HG03354 (cell line): ENCODE results near the gene POC1A.
"Not testable (repeated sequence)": the region's sequence is repeated elsewhere in the genome, so short reads cannot be mapped to it uniquely, and the experiment has no call there.

Source experiments
- ATAC-seq: cut with Tn5 transposase; IDR thresholded peaks from one replicate; pipeline ENCODE4 v1.9.1; 2021; ENCODE audit warnings: mild to moderate bottlenecking; ENCODE audit not compliant: unreplicated experiment, poor library complexity, severe bottlenecking

POC1A gene

DNA sequence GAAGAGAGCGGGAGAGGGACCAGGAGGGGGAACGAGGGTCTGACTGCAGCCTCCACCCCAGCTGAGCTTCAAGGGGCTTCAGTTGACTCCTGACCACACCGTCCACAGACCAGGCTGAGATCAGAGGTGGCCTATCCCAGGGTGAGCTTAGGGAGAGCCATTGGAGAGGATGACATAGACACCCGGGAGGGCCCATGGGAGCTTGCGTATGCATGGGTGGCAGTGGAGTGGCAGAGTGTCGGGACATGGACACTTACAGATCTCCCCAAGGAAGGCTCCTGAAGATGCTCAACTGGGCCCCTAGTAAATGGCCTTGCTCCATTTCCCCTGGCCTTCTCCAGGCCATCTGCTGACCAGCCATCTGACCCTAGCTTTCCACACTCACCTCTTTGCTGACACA lies 31.1 kb upstream of the POC1A start:
- no peak for ATAC-seq

DNA sequence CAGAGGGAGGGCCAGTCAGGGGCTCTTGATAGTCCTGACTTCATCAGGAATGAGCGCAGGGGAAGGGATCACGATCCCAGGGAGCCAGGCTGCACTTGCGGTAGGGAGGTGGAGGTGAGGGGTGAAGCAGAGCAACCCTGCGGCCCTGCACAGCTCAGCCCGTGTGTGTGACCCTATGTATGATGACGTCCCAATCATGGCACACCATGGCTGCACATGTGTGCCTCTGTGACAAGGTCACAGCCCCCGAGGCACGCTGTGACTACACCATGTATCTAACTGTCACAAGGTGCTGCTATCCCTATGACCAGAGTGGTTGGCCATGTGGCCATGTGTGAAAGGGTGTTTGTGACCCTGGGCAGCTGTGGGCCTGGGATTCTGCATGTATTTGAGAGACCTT lies 30.5 kb upstream of the POC1A start:
- no peak for ATAC-seq

DNA sequence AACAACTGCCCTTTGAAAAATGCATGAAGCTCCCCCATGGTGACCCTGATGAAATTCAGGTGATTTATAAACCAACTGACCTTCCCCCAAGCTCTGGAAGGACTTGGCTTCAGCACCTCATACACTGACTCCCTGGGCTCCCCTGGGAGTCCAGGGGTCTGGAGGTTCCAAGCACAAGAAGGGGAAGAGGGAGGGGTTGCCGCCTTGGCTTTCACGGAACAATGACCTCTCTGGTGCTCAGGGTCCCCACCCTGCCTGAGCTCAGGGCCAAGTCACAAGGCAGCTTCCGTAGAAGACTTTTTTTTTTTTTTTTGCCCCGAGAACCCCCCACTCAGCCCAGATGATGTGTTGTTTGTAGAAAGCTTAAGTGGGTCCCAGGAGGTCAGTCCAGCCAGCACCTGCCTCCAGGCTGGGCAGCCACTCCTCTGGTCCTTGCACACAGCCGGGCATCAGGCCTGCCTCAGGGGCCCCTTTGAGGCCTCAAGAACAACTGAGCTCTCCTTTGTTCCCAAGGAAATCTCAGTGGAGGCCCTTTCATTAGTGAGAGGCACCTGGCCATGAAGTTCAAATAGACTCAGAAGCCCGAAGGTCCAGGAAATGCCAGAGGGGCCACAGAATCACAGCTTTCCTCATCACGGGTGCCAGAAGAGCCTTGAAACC lies 29.7 kb upstream of the POC1A start:
- no peak for ATAC-seq

DNA sequence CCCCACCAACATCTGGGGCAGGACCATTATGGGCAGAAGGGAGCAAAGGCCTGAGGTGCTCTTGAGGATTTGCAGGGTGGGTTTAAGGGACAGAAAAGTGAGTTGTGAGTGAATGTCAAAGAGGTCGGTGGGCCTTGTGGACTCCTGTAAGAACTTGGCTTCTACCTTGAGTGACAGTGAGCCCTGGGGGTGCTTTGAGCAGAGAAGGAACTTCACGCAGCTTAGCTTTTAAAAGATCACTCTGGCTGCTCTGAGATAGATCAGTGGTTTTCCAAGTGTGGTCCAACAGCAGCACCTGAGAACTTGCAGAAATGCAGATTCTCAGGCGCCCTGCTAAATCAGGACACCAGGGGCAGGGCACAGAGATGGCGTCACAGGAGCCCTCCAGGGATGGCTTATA lies 28.5 kb upstream of the POC1A start:
- no peak for ATAC-seq

DNA sequence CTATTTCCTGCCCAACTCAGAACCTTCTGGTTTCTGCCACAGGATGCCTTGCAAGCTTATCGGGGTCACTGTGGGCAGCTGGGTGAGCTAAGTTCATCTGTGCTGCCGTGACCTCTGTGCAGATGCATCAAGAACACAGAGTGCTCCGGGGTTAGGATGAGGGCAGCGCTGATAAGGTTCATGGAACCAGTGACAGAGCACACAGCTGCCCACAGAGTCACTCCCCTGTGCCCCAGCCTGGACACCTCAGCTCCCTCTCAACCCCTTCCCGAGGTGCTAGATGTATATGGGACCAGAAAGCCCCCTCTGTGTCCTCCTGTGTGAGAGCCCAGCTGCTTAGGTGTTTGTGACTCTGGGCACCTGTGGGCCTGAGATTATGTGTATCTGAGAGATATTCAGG lies 28.0 kb upstream of the POC1A start:
- ATAC-seq: no peak

DNA sequence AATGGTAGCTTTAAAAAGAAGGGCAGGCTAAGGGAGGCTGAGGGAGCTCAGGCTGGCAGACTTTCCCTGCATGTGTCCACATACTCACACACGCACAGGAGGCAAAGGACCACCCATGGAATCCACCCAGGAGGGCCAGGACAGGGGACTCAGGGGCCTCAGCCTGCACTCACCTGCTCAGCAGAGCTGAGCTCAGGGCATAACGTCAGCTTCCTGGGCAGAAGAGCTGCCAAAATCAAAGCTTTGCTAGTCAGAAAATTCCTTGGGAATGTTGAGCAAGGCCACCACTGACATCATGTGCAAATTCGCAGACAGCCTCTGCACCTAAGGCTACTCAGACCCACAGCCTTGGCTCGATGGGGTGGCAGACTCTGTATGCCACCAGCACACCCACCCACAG lies 27.3 kb upstream of the POC1A start:
- no peak for ATAC-seq

DNA sequence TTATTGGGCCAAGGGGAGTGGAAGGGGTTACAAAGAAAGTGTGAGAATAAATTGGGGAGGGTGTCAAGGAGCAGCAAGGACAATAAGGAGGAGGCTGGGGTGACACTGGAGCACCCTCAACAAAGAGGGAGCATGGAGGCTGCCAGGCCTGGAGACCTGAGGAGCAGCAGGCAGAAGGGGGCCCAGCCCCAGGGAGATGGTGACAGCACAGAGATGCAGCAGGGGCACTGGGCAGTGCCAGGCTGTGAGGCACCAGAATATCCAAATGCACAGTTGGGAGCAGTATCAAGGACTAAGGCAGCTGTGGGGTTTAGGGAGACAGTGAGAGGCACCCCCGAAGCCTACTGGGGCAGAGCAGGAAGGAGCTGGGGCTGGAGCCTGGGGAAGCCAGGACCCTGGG lies 24.3 kb upstream of the POC1A start:
- ATAC-seq: no peak

DNA sequence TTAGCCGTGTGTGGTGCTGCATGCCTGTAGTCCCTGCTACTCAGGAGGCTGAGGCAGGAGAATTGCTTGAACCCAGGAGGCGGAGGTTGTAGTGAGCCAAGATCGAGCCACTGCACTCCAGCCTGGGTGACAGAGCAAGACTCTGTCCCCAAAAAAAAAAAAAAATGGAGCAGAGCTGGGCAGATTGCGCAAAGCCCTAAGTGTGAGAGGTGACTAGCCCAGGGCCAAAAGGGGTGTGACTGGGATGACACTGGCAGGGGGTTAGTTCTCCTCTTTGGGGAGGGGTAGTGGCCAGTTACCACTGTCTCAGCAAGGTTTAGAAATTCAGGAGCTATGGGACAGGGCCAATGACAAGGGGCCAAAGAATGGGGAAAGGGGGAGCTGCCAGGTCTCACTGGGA lies 23.9 kb upstream of the POC1A start:
- ATAC-seq: not testable (repeated sequence)

DNA sequence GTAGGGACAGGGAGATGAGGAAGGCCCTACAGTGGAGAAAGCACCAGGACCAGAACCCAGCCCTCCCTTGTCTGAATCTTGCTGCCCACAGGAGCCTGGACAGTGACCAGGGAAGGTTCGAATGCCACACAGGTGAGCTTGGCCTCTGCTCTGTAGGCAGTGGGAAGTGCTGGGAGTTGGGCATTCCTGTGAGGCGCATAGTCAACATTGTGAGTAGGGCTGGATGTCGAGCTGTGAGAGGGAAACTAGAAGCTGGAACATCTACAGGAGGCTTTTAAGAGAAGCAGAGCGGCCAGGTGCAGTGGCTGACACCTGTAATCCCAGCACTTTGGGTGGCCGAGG lies 23.4 kb upstream of the POC1A start:
- no peak for ATAC-seq

DNA sequence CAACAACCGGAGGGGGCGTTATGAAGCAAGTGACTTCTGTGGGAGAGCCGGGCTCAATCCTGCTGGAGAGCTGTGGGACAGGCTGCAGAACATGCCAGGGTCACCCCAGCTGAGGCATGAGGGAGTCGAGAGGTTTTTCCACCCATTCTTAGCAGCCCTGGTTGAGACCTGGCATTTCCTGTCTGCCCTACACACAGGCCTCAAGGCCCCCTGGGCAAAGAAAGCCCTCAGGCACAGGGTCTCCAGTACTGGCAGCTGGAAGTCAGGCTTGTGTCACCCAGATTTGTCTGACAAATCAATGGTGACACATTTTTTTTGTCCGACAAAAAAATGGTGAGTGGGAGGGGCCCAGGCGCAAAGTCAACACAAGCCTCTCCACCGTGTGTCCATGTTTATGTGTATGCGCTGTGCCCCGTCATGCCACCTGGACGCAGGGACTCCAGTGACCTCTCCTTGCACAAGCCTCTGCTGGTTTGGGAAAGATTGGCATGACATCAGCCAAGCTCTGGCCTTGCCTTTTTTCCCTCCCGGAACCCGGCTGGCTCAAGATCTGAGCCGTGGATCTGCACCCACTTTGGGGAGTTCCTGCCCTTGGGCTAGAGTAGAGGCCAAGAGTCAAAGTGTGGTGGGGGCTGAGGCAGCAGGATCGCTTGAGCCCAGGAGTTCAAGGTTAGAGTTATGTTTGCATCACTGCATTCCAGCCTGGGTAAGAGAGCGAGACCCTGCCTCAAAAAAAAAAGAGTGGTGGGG lies 22.9 kb upstream of the POC1A start:
- no peak for ATAC-seq

DNA sequence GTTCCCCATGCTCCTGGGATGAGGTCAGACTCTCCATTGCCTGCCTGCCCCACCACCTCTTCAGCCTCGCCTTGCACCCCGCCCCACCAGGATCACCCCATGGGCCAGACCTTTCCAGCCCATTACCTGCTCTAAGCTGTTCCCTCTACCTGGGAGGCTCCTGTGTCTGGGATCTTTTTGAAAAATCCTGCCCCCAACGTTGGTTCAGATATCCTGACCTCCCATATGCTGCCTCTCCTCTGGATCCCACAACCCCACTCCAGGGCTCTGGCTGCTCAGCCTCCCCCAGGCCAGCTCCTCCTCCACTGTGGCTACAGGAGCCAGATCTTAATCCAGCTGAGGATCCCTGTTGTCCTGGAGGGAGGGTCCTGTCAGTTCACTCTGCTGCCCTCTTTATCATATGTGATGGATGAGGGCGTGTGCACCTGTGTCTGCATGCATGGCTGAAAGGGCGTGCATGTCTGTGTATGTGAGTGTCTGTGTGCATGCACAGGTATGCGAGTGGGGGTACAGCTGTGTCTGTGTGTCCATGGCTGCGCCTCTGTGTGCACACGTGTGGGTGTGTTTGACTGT lies 22.0 kb upstream of the POC1A start:
- ATAC-seq: no peak

DNA sequence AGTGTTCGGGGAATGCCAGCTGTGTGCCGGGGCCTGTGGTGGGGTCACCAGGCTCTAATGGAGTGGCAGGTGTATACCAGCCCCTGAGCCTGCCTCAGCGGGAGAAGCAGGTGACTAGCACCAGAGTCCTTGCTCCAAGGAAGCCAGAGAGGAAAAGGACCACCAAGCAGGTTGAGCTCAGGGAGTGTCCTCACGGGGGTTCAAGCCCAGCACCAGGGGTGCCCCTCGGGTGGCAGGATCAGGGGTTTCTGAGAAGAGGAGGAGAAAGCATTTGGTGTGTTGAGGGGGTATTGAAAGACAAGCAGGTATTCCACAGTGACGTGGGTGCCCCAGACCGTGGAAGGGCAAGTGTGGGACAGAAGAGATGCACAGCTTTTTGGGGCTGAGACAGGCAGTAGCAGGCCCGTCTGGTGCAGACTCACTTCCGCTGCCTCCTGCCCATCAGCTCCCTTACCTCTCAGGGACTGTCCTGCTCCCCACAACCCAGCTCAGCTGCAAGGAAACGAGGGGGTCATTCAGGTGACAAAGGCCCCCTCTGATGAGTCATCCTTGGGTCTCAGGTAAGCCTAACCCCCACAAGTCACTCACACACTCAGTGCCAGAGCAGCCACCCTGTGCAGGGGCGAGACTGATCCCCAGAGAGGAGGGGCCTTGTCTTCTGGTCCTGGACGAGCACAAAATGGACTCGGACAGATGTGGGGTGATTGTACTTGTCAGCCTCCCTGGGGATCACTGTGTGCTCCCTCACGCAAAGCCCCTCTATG lies 21.4 kb upstream of the POC1A start:
- no peak for ATAC-seq

DNA sequence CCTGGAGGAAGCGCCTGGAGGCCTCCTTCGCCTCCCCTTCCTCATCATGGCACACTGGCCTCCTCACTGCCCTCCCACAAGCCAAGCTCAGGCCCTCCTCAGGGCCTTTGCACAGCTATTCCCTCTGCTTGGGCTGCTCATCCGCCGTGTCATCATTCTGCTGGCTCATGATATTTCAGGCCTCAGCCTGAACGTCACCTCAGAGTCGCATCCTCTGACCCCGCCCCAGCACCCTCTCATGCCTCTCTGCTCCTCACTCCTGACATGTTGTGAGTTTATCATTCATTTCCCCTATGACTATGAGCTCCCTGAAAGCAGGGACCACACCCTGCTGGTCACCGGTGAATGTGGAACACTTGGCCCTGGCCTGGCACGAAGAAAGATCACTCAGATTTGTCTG lies 20.7 kb upstream of the POC1A start:
- ATAC-seq: no peak

DNA sequence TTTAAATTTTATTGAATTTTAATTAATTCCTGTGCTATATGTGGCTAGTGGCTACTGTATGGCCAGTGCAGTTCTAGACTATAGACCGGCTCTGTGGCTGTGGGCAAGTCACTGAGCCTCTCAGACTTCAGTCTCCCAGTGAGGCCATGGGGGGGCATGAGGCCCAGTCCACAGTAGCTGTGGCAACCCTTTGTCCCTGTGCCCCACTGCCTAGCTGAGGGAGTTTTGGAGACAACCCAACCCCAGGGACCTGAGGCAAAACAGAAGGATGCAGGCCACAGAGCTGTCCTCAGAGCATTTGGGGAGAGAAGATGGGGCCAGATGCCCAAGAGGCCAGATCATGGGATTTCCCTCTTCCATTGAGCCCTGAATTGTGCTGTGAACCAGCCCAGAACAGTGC lies 18.9 kb upstream of the POC1A start:
- ATAC-seq: no peak

DNA sequence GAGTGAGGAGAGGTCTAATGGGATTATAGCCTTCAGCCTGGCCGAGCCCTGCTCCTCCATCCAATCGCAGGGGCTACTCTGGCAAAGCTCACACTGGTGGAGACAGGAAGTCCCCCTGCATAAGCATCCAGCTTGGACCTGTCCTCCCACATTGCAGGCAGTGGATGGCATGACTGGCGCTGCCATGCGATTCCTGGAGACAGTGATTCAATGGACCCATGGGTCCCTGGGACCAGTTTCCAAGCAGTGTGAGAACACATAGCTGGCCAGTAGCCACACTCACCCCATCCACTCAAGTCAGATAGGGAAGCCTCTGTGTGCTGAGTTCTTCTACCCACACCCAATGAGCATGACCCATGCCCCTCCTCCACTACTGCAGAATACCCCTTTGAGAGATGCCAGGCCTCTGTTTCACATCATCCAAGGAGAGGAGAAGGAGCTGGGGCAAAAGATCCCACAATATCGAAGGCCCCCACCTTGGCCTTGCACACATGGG lies 18.1 kb upstream of the POC1A start:
- no peak for ATAC-seq

DNA sequence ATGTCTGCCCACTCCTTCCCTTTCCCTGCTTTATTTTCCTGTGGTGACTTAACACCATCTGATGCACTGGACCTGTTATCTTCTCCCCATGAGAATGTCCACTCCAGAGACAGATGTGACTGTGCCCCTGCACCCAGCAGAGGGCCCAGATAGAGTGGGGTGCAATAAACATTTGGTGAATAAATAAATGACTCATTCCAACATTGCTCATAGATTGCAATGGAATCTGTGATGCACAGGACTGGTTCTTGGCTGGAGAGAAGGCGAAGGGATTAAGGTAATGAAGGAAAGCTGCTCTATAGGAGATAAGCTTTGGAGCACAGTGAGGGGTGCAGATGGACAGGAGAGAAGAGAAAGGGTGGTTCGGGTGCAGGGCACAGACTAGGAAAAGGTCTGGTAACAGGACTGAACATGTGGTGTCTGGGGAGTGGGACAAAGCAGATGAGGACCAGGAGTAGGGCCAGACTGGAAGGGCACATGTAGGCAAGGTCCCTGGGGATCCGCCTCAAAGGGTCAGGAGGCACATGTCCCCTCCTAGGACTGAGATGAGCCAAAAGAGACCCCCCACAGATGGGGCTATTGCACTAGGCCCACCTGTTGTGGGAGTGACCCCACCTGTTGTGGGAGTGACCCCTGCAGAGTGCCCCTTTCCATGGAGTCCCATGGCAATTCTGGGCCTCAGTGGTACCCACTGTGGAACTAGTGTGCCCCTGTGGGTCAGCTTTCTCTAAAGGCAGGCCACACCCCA lies 17.5 kb upstream of the POC1A start:
- ATAC-seq: no peak

DNA sequence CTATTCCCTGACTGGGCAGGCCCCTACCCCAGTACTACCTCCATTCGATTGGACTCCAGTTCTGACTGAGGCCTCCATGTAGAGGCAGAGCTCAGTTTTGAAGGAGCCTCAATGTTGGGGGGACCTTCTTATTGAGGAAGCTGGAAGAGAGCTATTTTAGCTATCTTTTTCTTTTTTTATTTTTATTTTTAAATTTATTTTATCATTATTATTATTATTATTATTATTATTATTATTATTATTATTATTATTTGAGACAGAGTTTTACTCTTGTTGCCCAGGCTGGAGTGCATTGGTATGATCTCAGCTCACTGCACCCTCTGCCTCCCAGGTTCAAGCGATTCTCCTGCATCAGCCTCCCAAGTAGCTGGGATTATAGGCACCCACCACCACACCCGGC lies 16.0 kb upstream of the POC1A start:
- not testable (repeated sequence) for ATAC-seq

DNA sequence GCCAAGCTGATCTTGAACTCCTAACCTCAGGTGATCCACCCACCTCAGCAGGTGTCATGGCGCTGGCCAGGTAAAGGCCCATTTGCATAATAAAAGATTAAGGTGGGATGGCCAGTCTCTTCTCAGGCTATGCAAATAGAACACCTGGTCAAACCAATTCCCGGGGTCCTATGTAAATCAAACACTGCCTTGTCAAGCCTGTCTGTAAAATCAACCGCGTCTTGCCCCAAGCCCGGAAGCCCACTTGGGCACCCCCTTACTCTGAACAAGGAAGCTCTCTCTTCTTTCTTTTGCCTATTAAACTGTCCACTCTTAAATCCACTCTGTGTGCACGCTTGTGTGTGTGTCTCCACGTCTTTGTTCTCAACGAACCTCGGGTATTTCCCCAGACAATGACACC lies 13.0 kb upstream of the POC1A start:
- no peak for ATAC-seq

DNA sequence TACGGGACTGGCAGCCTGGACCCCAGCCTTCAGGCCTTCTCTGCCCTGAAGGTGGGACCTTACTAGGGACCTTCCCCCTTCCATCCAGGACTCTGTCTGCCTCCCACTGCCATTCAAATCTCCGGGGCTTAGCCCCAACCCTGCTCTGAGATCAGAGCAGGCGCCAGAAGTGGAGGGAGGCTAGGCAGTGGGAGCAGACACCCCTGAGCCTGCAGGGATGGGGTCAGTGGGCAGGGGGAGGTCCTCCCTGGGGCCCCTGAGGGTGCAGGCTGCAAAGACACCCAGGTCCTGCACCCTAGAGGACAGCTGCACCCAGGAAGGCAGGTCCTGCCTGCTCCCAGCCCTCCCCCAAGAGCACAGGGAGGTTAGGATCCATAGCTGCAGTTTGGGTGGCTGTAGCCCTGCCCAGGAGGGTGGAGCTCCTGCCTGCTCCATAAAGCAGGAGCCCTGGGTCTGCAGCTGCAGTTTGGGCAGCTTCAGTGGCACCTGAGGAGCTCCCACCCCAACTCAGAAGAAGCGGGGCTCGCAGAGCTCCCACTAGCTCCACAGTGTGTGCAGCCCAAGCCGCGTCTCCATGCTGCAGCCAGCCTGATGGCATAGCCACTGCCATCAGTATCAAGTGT lies 8.1 kb upstream of the POC1A start:
- no peak for ATAC-seq

DNA sequence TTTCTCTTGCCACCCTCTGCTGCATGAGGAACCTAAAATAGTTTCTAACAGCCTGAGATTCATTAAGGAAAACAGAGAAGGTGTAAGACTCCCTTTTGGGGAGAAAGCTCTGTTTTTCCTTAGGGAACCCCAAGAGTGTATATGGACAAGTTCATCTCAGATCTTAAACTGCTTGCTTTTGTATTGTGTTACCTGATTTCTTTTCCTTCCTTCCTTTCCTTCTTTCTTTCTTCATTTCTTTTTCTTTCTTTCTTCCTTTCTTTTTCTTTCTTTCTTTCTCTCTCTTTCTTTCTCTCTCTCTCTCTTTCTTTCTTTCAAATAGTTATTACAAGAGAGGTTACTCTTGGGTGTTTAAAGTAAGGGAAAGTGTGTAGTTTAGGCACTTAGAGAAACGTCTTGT lies 5.3 kb upstream of the POC1A start:
- ATAC-seq: no peak
